ENCODE measurements around the gene RAB4A. TPM values are rescaled to one million over a fixed set of nuclear protein-coding genes. Genes with fewer than 3 reads are reported as not detected.
A peak's percentile ranks its signal among the peaks of the same experiment; 100 is the strongest.

Gene RAB4A
- polyA plus RNA-seq, 6 donors from 2014 or later: 16.5 to 26.6 (median 23.2) TPM

DNA sequence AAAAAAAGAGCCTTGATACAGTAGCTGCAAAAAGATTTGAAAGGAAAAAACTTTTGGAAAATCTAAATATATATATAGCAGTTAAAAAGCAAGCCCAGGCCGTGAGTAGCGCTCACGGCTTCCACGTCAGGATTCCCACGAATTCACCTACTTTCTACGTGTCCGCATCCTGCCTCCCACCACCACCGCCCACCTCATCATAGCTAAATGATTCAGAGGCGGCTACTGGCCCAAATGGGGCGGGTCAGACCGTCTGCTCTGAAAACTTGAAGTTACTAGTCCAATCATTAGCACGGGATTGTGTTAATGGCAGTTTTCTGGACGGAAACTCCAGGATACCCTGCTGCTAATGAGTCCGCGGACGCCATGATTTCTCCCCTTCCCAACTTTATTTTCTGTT is 73.2 kb downstream of the RAB4A start:
- ATAC-seq (ENCODE audit: low read depth in 2 of 2) (no peak), DNase-seq (no peak)
- peaks cover 17 to 35% (median 32%) of the 10 kb centered on the region in 3 donors for H3K27me3 Mint-ChIP-seq
- H3K4me3 Mint-ChIP-seq: peak overlapping the region in 7 of 8 donors; percentile 42 to 96 (median 92)
- H3K27ac Mint-ChIP-seq: peak overlapping the region in 1 of 6 donors; percentile 87
- H3K4me1 Mint-ChIP-seq: peaks cover 20 to 28% (median 25%) of the 10 kb centered on the region in 3 donors
- H3K9me3 Mint-ChIP-seq: peaks cover 0 to 3% (median 0%) of the 10 kb centered on the region in 7 donors
- H3K36me3 Mint-ChIP-seq: no peaks in the 10 kb centered on the region

DNA sequence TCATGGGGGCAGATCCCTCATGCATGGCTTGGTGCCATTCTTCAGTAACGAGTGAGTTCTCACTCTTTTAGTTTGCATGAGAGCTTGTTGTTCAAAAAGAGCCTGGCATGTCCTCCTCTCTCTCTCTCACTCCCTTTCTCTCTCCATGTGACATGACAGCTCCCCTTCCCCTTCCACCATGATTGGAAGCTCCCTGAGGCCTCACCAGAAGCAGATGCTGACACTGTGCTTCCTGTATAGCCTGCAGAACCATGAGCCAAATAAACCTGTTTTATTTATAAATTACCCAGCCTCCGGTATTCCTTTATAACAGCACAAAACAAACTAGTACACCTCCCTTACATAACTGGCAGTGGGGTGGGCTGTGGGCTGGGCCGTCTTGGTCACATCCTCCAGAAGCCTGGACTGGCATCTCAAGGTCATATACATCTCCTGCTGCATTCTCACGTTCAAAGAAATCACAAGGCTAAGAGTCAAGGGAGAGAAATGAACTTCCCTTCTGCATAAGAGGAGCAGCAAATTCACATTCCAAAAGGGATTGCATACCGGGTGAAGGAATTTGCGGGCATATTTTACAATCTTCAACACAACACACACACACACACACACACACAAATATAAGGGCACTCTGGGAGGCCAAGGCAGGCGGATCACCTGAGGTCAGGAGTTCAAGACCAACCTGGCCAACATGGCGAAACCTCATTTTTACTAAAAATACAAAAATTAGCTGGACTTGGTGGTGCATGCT is 74.2 kb downstream of the RAB4A start:
- H3K27me3 Mint-ChIP-seq: peaks cover 26 to 44% (median 39%) of the 10 kb centered on the region in 3 donors
- peaks cover 0 to 3% (median 0%) of the 10 kb centered on the region in 7 donors for H3K9me3 Mint-ChIP-seq
- peak overlapping the region in 6 of 8 donors; percentile 20 to 93 (median 53) for H3K4me3 Mint-ChIP-seq
- H3K36me3 Mint-ChIP-seq: no peaks in the 10 kb centered on the region
- peaks cover 16 to 25% (median 20%) of the 10 kb centered on the region in 3 donors for H3K4me1 Mint-ChIP-seq
- DNase-seq (no peak), ATAC-seq (ENCODE audit: low read depth in 2 of 2) (no peak)
- H3K27ac Mint-ChIP-seq: no peak overlapping the region

DNA sequence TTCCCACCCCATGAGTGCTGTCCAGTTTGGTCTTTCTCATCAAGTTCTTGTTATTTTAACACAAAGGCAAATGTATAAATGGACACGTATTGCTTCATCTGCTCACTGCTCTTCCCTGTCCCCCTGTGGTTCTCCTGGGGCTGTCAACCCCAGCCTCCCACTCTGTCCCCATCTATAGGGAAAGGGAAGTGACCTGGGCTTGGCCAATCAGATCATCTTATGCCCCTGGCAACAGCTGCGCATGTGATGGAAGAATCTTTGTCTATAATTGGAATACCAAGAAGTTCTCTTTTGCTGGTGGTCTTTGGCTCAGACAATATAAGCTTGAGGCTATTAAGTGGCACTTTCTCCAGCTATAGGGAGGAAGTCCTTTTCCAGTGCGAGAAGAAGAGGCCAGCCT is 76.6 kb downstream of the RAB4A start:
- no peak overlapping the region for H3K27ac Mint-ChIP-seq
- H3K36me3 Mint-ChIP-seq: no peaks in the 10 kb centered on the region
- peaks cover 0 to 3% (median 0%) of the 10 kb centered on the region in 7 donors for H3K9me3 Mint-ChIP-seq
- DNase-seq: no peak
- H3K4me3 Mint-ChIP-seq: peak overlapping the region in 1 of 8 donors; percentile 54
- no peak for ATAC-seq (ENCODE audit: low read depth in 2 of 2)
- H3K4me1 Mint-ChIP-seq: peaks cover 6 to 12% (median 9%) of the 10 kb centered on the region in 3 donors
- peaks cover 30 to 56% (median 51%) of the 10 kb centered on the region in 3 donors for H3K27me3 Mint-ChIP-seq

DNA sequence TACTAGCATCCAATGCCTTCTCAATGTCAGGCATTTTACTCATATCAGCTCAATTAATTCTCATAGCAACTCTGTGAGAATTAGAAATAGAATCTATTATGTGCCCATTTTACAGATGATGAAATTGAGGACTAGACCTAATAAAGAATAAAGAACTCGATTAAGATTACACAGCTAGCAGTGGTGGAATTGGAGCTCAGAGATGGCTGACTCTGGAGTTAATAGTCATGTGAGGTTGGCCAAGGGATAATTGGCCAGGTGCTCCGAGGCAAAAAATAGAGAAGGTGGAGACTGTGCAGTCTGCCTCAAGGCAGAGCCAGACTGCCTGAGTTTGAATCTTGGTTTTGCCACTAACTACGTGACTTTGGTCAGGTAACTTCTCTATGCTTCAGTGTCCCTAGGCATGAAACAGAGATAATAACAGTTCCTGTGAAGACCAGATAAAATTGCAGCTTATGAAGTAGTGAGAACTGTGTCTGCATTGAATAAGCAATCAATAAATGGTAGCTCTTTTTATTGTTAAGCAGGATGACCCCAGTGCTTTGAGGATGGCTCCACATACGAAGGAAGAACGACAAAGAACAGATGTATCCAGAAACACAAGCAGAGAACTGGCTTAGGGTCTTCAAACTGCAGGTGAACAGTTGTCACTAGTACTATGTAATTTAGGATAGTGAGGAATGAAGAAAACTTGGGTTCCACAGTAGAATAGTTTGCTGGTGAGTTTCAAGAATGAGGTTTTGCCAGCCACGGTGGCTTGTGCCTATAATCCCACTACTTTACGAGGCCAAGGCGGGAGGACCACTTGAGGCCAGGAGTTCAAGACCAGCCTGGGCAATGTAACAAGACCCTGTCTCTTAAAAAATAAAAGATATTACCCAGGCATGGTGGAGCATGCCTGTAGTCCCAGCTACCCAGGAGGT is 78.8 kb downstream of the RAB4A start:
- H3K36me3 Mint-ChIP-seq: no peaks in the 10 kb centered on the region
- peaks cover 0 to 5% (median 0%) of the 10 kb centered on the region in 3 donors for H3K4me1 Mint-ChIP-seq
- H3K4me3 Mint-ChIP-seq: no peak overlapping the region
- peaks cover 0 to 5% (median 1%) of the 10 kb centered on the region in 7 donors for H3K9me3 Mint-ChIP-seq
- peaks cover 25 to 70% (median 66%) of the 10 kb centered on the region in 3 donors for H3K27me3 Mint-ChIP-seq
- no peak for ATAC-seq (ENCODE audit: low read depth in 2 of 2)
- DNase-seq: no peak
- H3K27ac Mint-ChIP-seq: peak overlapping the region in 1 of 6 donors; percentile 47

DNA sequence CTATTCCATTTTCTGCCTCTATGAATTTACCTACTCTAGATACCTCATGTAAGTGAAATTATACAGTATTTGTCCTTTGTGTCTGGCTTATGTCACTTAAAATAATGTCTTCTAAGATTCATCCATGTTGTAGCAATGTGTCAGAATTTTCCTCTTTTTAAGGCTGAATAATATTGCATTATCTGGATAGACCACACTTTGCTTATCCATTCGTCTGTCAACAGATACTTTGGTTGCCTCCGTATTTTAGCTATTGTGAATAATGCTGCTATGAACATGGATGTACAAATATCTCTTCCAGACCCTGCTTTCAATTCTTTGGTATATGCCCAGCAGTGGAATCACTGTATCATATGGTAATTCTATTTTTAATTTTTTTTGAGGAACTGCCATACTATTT is 82.1 kb downstream of the RAB4A start:
- no peak for ATAC-seq (ENCODE audit: low read depth in 2 of 2)
- peaks cover 0 to 20% (median 15%) of the 10 kb centered on the region in 7 donors for H3K9me3 Mint-ChIP-seq
- H3K27ac Mint-ChIP-seq: no peak overlapping the region
- no peak for DNase-seq
- no peaks in the 10 kb centered on the region for H3K4me1 Mint-ChIP-seq
- H3K4me3 Mint-ChIP-seq: no peak overlapping the region
- peaks cover 28 to 74% (median 50%) of the 10 kb centered on the region in 3 donors for H3K27me3 Mint-ChIP-seq
- peaks cover 0 to 6% of the 10 kb centered on the region in 2 donors for H3K36me3 Mint-ChIP-seq

DNA sequence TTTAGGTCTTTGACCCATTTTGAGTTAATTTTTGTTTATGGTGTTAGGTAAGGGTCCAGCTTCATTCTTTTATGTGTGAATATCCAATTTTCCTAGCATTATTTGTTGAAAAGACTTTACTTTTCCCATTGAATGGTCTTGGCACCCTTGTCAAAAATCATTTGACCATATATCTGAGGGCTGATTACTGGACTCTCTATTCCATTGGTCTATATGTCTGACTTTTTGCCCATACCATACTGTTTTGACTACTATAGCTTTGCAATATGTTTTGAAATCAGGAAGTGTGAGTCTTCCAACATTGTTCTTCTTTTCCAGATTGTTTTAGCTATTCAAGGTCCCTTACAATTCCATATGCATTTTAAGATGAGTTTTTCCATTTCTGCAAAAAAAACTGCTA is 83.3 kb downstream of the RAB4A start:
- DNase-seq (no peak), ATAC-seq (ENCODE audit: low read depth in 2 of 2) (no peak)
- peaks cover 0 to 6% of the 10 kb centered on the region in 2 donors for H3K36me3 Mint-ChIP-seq
- peaks cover 0 to 20% (median 15%) of the 10 kb centered on the region in 7 donors for H3K9me3 Mint-ChIP-seq
- peaks cover 31 to 84% (median 59%) of the 10 kb centered on the region in 3 donors for H3K27me3 Mint-ChIP-seq
- no peak overlapping the region for H3K4me3 Mint-ChIP-seq
- H3K4me1 Mint-ChIP-seq: no peaks in the 10 kb centered on the region
- H3K27ac Mint-ChIP-seq: no peak overlapping the region

Other genes with a start within 250 kb of the RAB4A start
- gene CCSAP, start 71.9 kb downstream of the RAB4A start, polyA plus RNA-seq (ENCODE audit: low read depth in 6 of 6): 1 to 10 TPM in 5 of 6 donors, under 1 TPM in 1; 0.13 to 3.3 (median 2.4) TPM
- not detected for gene ACTA1, start 163.0 kb downstream of the RAB4A start, polyA plus RNA-seq (ENCODE audit: low read depth in 6 of 6)
- 10 to 100 TPM; 17.7 to 20.9 (median 20.2) TPM for gene NUP133, start 237.2 kb downstream of the RAB4A start, polyA plus RNA-seq (ENCODE audit: low read depth in 6 of 6)

Data from naive B cell (primary cell).